CD4-positive, alpha-beta T cell (primary cell): ENCODE data around the gene GFPT2. TPM values are rescaled to one million over a fixed set of nuclear protein-coding genes. Genes with fewer than 3 reads are reported as not detected.
A peak's percentile ranks its signal among the peaks of the same experiment; 100 is the strongest.

ENCODE experiments used
- ATAC-seq: fragments of 200-7000 bp; cut with Tn5 transposase; one replicate; pipeline ENCODE4 v1.10.0; 2022; ENCODE audit warnings: mild to moderate bottlenecking; ENCODE audit not compliant: poor library complexity
- CTCF ChIA-PET: fragments of 350-600 bp; sonication (Branson Sonifier 250); formaldehyde crosslinking; loops from one replicate; lab custom pipeline; 2021; ENCODE audit warnings: antibody characterized with exemption, inconsistent platforms; lab: Charles Lee
- POLR2A ChIA-PET: fragments of 350-600 bp; sonication (Branson Sonifier 250); formaldehyde crosslinking; loops from one replicate; lab custom pipeline; 2021; ENCODE audit warnings: antibody characterized with exemption, inconsistent platforms; lab: Charles Lee
- DNase-seq, 14 experiments: peaks; one replicate each; pipeline ENCODE4 v3.0.0-alpha.2; 2013 to 2020; ENCODE audit warnings: mixed read lengths in 2 of 14
- H3K27ac ChIP-seq, 2 donors: one replicate each; pipeline versions ENCODE4 v1.5.1 to v1.7.0; 2013; ENCODE audit warnings: low read length in 2 of 2, low read depth in 1 of 2, mild to moderate bottlenecking in 1 of 2
- H3K27me3 ChIP-seq, 2 experiments: 1 replicate in 1 of 2; 2 replicates in 1 of 2; pipeline versions ENCODE4 v1.6.1 to v1.7.0; 2013; ENCODE audit warnings: low read length in 2 of 2, control low read depth in 1 of 2, mild to moderate bottlenecking in 1 of 2, moderate library complexity in 1 of 2; ENCODE audit not compliant: insufficient read depth in 2 of 2, control insufficient read depth in 1 of 2
- H3K36me3 ChIP-seq: one replicate; pipeline ENCODE4 v1.6.1; 2013; ENCODE audit warnings: low read length, control low read depth; ENCODE audit not compliant: insufficient read depth
- H3K4me1 ChIP-seq: one replicate; pipeline ENCODE4 v1.6.1; 2013; ENCODE audit warnings: low read length, control low read depth; ENCODE audit not compliant: insufficient read depth
- H3K4me3 ChIP-seq: one replicate; pipeline ENCODE4 v1.5.1; 2013; ENCODE audit warnings: mild to moderate bottlenecking, low read length, moderate library complexity
- H3K9me3 ChIP-seq, 2 experiments: 1 replicate in 1 of 2; 2 replicates in 1 of 2; pipeline versions ENCODE4 v1.6.1 to v1.7.0; 2013; ENCODE audit warnings: low read length in 2 of 2, mild to moderate bottlenecking in 2 of 2, control low read depth in 1 of 2, moderate library complexity in 1 of 2; ENCODE audit not compliant: control insufficient read depth in 1 of 2, insufficient read depth in 1 of 2
- H3K27ac Mint-ChIP-seq: one replicate; pipeline ENCODE4 v1.8.0; 2020; ENCODE audit warnings: mixed read lengths
- H3K27me3 Mint-ChIP-seq: one replicate; pipeline ENCODE4 v1.8.0; 2021; ENCODE audit warnings: mixed read lengths
- H3K36me3 Mint-ChIP-seq: one replicate; pipeline ENCODE4 v1.8.0; 2021; ENCODE audit warnings: low read depth, mixed read lengths
- H3K4me1 Mint-ChIP-seq: one replicate; pipeline ENCODE4 v1.8.0; 2021; ENCODE audit warnings: low read depth, mixed read lengths
- H3K4me3 Mint-ChIP-seq: one replicate; pipeline ENCODE4 v1.8.0; 2020; ENCODE audit warnings: mild to moderate bottlenecking, mixed read lengths
- H3K9me3 Mint-ChIP-seq: one replicate; pipeline ENCODE4 v1.8.0; 2020; ENCODE audit warnings: mixed read lengths
- CTCF ChIP-seq: fragments of 200-600 bp; IDR thresholded peaks from one replicate; pipeline ENCODE4 v1.8.0; 2022; ENCODE audit warnings: antibody characterized with exemption, mild to moderate bottlenecking
- intact Hi-C, 2 experiments: fragments of 100-400 bp; cut with DNase I in 1 of 2; cut with micrococcal nuclease in 1 of 2; formaldehyde crosslinking; loops; one replicate each; pipeline versions ENCODE4 v1.15.1 to v1.9.0; 2023 to 2025; cut with DNase I, micrococcal nuclease
- total RNA-seq, 174 experiments: library from RNA in 2 of 174; stranded (reverse) in 2 of 174; gene quantifications; one replicate each; pipeline ENCODE4 v1.2.3 and lab custom pipeline; 2021 to 2026

The GFPT2 gene
- total RNA-seq, 2 experiments from 2014 or later: 1.1 to 1.5 TPM

GRCh38 chr5:180289433-180289832 is 63.7 kb downstream of the GFPT2 start:
- no peak overlapping the region for H3K27ac Mint-ChIP-seq
- Histone ChIP-seq H3K9me3 (no peaks in the 10 kb centered on the region), H3K4me1 (peaks cover 39% of the 10 kb centered on the region), H3K4me3 (no peak overlapping the region), H3K27ac (no peak overlapping the region), H3K36me3 (peaks cover 21% of the 10 kb centered on the region), H3K27me3 (no peaks in the 10 kb centered on the region)
- H3K4me3 Mint-ChIP-seq: peak overlapping the region; percentile 80
- no peak for TF ChIP-seq CTCF
- intact Hi-C loops: no loop called here
- no peaks in the 10 kb centered on the region for H3K9me3 Mint-ChIP-seq
- ATAC-seq (no peak), DNase-seq (no peak)
- H3K27me3 Mint-ChIP-seq: no peaks in the 10 kb centered on the region
- H3K4me1 Mint-ChIP-seq: peaks cover 58% of the 10 kb centered on the region
- ChIA-PET POLR2A (no interaction called here), CTCF (interaction anchor here (5.8 to 8.5 kb wide), 2 partner anchors 26 to 39 kb away, joined by 34 to 93 read pairs; no protein-coding TSS in a partner anchor)
- peaks cover 47% of the 10 kb centered on the region for H3K36me3 Mint-ChIP-seq

GRCh38 chr5:180287868-180288267 is 65.3 kb downstream of the GFPT2 start:
- Mint-ChIP-seq H3K36me3 (peaks cover 55% of the 10 kb centered on the region), H3K4me3 (peak overlapping the region; percentile 34)

GRCh38 chr5:180287404-180287803 is 65.7 kb downstream of the GFPT2 start:
- H3K4me3 ChIP-seq: no peak overlapping the region
- no peak overlapping the region for H3K27ac ChIP-seq
- POLR2A ChIA-PET: no interaction called here
- H3K4me1 Mint-ChIP-seq: peaks cover 37% of the 10 kb centered on the region
- H3K4me1 ChIP-seq: peaks cover 20% of the 10 kb centered on the region
- no peak for ATAC-seq
- H3K27me3 ChIP-seq: no peaks in the 10 kb centered on the region
- CTCF ChIA-PET: no interaction called here
- peaks cover 56% of the 10 kb centered on the region for H3K36me3 Mint-ChIP-seq
- H3K36me3 ChIP-seq: peaks cover 33% of the 10 kb centered on the region
- H3K27me3 Mint-ChIP-seq: no peaks in the 10 kb centered on the region
- intact Hi-C loops: no loop called here
- TF ChIP-seq CTCF: no peak
- H3K9me3 Mint-ChIP-seq: no peaks in the 10 kb centered on the region
- H3K4me3 Mint-ChIP-seq: no peak overlapping the region
- H3K9me3 ChIP-seq: peaks cover 0 to 4% of the 10 kb centered on the region in 2 experiments
- DNase-seq: no peak
- no peak overlapping the region for H3K27ac Mint-ChIP-seq

More at GRCh38 chr5:180287868-180288267, 65.3 kb downstream of the GFPT2 start:
- no peak for TF ChIP-seq CTCF
- CTCF ChIA-PET: no interaction called here
- peaks cover 42% of the 10 kb centered on the region for H3K4me1 Mint-ChIP-seq
- Histone ChIP-seq H3K27ac (no peak overlapping the region), H3K4me1 (peaks cover 25% of the 10 kb centered on the region), H3K27me3 (no peaks in the 10 kb centered on the region), H3K4me3 (no peak overlapping the region), H3K36me3 (peaks cover 30% of the 10 kb centered on the region), H3K9me3 (peaks cover 0 to under 1% of the 10 kb centered on the region in 2 experiments)
- no peaks in the 10 kb centered on the region for H3K9me3 Mint-ChIP-seq
- intact Hi-C loops: no loop called here
- no peak overlapping the region for H3K27ac Mint-ChIP-seq
- no peaks in the 10 kb centered on the region for H3K27me3 Mint-ChIP-seq
- ATAC-seq (no peak), DNase-seq (no peak)
- POLR2A ChIA-PET: interaction anchor here (0.8 kb wide), 1 partner anchor 12 kb away, joined by 3 read pairs; no protein-coding TSS in a partner anchor
